ENCODE measurements around the gene JTB.
"Not testable (repeated sequence)": the region's sequence is repeated elsewhere in the genome, so short reads cannot be mapped to it uniquely, and the experiment has no call there.

JTB gene

DNA sequence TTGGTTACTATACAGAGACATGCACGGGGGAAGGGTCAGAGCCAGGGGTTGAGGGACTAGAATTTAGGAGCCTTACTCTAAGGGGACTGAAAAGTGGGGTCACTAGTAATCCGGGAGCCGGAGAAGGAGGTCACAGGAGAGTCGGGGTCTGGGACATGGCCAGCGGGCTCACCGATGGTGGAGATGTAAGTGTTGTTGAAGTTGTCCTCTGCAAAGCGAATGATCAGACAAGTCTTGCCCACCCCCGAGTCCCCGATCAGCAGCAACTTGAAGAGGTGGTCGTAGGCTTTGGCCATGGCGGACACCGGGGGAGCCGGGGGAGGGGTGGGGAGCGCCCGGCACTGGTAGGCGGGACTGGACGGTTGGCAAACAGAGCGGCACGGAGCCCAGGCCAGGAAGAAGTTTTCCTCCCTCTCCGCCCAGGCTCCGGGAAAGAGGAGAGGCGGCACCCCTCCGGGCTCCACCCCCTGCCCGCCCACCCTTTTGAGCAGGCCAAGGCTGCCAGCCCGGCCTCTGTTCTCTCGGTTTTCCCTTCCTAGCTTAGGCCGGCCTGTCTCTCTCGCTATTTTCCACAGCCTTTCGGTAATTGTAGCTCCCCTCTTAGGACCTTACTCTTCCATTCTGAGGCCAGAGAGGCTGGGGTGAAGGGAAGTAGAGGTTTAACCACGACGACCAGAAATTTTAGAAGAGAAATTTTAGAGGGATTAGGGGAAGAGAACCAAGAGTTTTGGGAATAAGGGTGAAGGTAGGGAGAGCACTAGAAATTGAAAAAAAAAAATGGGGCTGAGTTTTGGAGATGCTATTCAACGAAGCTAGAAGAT is 8.7 kb upstream of the JTB start, which contains the start of gene RAB13:
Gene RAB13 (minus strand): TSS at position 399 of the 821 bp plus-strand sequence. CDS start 103 bp downstream, at position 296.
- Mint-ChIP-seq H3K4me1 (peaks cover 52% of the 10 kb centered on the region), H3K9me3 (no peaks in the 10 kb centered on the region), H3K36me3 (peaks cover 8% of the 10 kb centered on the region), H3K4me3 (peak within 1 kb of the TSS; percentile 78), H3K27me3 (no peaks in the 10 kb centered on the region), H3K27ac (peak within 1 kb of the TSS; percentile 72)
- ATAC-seq: peak; percentile 18

DNA sequence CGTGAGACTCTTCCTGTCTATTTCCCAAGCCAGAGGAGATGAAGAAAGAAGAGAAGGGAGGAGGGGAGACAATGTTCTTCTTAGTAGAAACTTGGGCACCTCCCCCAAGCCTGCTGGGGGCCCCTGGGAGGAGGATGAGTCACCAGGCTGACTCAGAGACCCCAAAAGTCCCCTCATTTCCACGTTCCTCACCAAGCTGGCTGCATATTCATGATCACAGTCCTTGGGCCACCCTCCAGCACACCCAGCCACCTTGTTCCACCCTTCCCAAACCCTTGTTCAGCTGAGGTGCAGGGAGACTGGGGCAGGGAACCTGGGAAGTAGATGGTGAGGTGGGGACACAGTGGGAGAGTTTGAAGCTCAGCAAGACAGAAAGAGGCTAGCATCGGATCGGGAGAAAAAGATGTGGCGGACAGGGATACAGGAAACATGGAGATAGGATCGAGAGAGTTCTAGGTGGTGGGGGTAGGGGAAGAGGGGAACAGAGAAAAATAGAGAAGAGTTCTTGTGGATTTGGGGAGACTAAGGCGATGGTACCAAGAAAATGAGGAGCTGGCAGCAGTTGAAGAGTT is 8.0 kb upstream of the JTB start:
- H3K27me3 Mint-ChIP-seq: no peaks in the 10 kb centered on the region
- H3K4me3 Mint-ChIP-seq: peak overlapping the region; percentile 76
- no peak for ATAC-seq
- H3K36me3 Mint-ChIP-seq: peaks cover 1% of the 10 kb centered on the region
- H3K9me3 Mint-ChIP-seq: no peaks in the 10 kb centered on the region
- peaks cover 49% of the 10 kb centered on the region for H3K4me1 Mint-ChIP-seq
- peak overlapping the region; percentile 72 for H3K27ac Mint-ChIP-seq

DNA sequence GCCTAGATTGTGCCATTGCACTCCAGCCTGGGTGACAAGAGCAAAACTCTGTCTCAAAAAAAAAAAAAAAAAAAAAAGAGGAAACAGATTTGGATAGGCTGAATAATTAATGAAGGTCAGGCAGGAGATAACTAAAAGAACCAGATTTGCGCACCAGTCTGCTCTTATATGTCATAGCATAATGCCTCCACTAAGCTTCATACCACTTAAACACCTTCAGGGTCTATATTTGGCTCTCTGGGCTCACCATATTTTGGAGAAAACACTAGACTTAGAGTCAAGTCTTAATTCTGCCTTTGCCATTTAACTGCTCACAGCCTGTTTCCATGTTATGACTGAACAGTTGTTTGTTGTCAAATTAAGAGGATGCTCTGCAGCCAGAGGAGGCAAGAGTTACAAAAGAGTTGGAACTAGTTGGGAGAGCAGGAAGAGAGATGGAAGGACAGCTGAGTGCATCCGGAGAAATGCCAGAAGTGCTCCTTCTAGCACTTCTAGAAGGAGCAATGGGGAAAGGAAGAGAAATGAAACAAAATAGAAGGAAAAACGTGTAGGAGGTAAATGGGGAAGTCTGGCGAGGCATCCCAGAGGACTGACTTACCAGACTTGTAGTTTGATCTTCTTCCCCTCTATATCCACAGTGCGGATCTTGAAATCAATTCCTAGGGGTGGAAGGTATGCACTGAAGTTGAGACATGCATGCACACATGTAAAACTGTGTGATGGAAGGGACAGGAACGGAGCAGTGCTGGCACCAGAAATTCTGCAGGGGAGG is 6.8 kb upstream of the JTB start:
- no peak overlapping the region for H3K4me3 Mint-ChIP-seq
- no peaks in the 10 kb centered on the region for H3K36me3 Mint-ChIP-seq
- no peak for ATAC-seq
- no peaks in the 10 kb centered on the region for H3K27me3 Mint-ChIP-seq
- peak overlapping the region; percentile 10 for H3K27ac Mint-ChIP-seq
- peaks cover 40% of the 10 kb centered on the region for H3K4me1 Mint-ChIP-seq
- no peaks in the 10 kb centered on the region for H3K9me3 Mint-ChIP-seq

DNA sequence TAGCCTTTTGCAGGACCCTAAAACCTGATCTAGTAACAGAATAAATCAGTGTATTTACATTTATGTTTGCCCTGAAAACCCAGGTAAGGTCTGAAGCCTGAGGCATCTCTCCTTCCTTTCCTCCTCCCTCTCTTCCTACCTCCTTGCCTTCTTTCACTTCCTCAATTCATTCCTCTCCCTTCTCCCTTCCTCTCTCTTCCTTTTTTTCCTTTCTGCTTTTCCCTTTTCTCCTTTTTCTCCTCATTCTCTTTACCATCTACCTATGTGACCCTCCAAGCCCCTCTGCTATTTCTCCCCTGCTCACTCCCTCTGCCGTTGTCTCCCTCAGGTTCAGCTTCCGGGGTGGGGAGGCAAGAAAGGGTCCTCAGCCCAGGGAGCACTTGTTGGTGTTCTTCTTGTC is 4.3 kb upstream of the JTB start:
- H3K27me3 Mint-ChIP-seq, H3K36me3 Mint-ChIP-seq, ATAC-seq, H3K9me3 Mint-ChIP-seq, H3K27ac Mint-ChIP-seq, H3K4me3 Mint-ChIP-seq: not testable (repeated sequence)
- H3K4me1 Mint-ChIP-seq: peaks cover 49% of the 10 kb centered on the region

DNA sequence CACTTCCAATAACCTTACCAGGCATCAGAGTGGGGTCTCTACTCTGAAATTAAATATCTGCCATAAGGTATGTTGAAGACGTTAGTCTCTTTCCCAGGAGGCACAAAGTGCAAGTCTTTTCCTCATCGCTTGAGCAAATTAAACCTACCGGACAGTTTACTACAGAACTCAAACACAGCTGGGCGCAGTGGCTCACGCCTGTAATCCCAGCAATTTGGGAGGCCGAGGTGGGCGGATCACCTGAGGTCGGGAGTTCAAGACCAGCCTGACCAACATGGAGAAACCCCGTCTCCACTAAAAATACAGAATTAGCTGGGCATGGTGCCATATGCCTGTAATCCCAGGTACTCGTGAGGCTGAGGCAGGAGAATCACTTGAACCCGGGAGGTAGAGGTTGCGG is 1.6 kb upstream of the JTB start:
- ATAC-seq, H3K27me3 Mint-ChIP-seq, H3K9me3 Mint-ChIP-seq: not testable (repeated sequence)
- Mint-ChIP-seq H3K36me3 (peaks cover 31% of the 10 kb centered on the region), H3K4me3 (peak overlapping the region; percentile 56), H3K4me1 (peaks cover 39% of the 10 kb centered on the region), H3K27ac (peak overlapping the region; percentile 94)

DNA sequence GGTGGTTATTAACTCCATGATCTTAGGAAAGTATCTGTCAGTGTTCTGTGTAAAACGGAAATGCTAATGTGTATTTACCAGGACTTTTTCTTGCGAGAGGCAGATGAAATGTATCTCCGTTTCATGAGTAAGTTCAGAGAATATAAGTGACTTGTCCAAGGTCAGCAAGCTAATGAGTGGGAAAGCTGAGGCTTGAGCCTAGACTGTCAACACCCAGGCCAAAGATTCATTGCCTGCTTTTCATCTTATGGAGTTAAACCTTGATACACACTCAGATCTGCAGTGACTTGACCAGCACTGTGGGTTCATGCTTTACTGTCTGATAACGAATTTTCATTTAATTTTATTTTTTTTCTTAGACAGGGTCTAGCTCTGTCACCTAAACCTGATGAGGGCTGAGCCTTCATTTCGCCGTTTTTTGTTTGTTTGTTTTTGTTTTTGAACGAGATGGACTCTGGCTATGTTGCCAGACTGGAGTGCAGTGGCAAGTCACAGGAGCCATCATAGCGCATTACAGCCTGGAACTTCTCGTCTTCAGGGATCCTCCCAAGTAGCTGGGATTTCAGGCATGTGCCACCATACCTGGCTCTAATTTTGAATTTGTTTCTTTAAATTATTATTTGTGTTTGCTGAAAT is 918 bp upstream of the JTB start:
- peak overlapping the region; percentile 94 for H3K27ac Mint-ChIP-seq
- H3K36me3 Mint-ChIP-seq: peaks cover 36% of the 10 kb centered on the region
- no peaks in the 10 kb centered on the region for H3K27me3 Mint-ChIP-seq
- peaks cover 38% of the 10 kb centered on the region for H3K4me1 Mint-ChIP-seq
- ATAC-seq: no peak
- peak overlapping the region; percentile 95 for H3K4me3 Mint-ChIP-seq
- no peaks in the 10 kb centered on the region for H3K9me3 Mint-ChIP-seq

DNA sequence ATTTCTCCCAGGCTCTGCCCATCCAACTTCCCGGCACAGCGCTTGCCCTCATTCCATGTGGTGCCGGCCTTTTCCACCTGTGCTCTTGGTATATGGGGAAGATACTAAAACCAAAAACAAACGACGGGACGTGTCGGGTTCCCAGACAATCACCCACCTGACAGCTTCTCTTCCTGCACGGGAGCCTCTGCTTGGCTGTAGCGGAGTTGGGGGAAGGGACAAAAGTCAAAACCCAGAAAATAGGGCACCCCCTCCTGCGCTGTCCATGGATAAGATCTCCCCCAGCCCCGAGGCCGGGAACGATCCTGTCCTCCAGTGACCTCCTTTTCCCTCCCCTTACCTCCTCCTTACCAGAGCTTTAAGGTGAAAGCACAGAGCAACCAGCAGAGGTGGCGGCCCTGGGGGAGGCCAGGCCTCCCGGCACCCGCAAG is 640 bp downstream of the JTB start:
- Mint-ChIP-seq H3K27ac (peak overlapping the region; percentile 94), H3K4me1 (peaks cover 45% of the 10 kb centered on the region), H3K4me3 (peak overlapping the region; percentile 95), H3K9me3 (no peaks in the 10 kb centered on the region), H3K36me3 (peaks cover 40% of the 10 kb centered on the region), H3K27me3 (no peaks in the 10 kb centered on the region)
- no peak for ATAC-seq

DNA sequence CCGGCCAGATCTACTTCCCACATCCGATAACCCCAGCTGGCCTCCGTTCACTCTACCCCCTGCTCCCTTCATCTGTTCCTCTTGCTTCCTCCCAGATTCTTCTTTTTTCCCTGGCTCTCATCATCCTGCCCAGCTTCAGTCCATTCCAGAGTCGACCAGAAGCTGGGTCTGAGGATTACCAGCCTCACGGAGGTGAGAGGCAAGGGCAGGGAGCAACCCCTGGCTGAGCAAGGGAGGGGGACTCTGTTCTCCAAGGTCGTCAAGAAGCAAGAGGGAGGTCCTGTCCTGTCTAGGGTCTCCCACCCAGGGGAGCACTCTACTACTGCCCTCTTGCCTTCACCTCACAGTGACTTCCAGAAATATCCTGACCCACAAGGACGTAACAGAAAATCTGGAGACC is 3.9 kb downstream of the JTB start:
- peaks cover 45% of the 10 kb centered on the region for H3K4me1 Mint-ChIP-seq
- H3K9me3 Mint-ChIP-seq: no peaks in the 10 kb centered on the region
- H3K27ac Mint-ChIP-seq: no peak overlapping the region
- no peak for ATAC-seq
- no peaks in the 10 kb centered on the region for H3K27me3 Mint-ChIP-seq
- no peak overlapping the region for H3K4me3 Mint-ChIP-seq
- H3K36me3 Mint-ChIP-seq: peaks cover 40% of the 10 kb centered on the region

DNA sequence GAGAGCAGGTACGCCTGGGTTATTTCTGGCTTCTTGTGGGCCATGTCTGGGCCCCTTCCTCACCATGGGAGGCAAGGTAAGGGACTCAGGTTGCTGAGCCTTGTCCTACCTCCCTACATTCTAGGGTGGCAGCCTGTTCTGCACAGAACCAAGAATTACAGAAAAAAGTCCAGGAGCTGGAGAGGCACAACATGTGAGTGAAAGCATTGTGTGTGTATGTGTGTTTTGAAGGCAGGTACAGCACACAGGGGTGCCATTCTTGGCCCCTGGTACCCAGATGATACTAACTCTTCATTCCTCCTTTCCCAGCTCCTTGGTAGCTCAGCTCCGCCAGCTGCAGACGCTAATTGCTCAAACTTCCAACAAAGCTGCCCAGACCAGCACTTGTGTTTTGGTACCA is 4.4 kb downstream of the JTB start:
- H3K27me3 Mint-ChIP-seq: no peaks in the 10 kb centered on the region
- H3K4me3 Mint-ChIP-seq: no peak overlapping the region
- no peak overlapping the region for H3K27ac Mint-ChIP-seq
- H3K4me1 Mint-ChIP-seq: peaks cover 45% of the 10 kb centered on the region
- no peaks in the 10 kb centered on the region for H3K9me3 Mint-ChIP-seq
- H3K36me3 Mint-ChIP-seq: peaks cover 40% of the 10 kb centered on the region
- no peak for ATAC-seq

DNA sequence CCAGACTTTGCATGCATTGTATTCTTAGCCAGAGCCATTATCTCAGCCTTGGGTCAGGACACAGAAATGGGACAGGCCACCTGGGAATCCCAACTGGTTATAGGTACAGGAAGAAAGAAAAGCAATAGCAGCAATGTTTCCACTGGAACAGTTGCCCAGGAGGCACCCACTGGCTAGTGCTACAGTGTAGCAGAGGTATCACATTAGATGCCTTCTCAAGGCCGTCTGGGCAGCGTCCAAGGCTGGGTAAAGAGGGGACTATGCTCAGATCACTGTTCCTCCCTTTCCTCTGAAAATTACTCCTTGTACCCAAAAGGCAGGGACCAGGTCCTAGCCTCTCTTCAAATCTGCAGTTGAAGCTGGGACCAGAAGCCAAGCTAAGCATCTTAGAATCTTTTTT is 7.1 kb downstream of the JTB start:
- no peaks in the 10 kb centered on the region for H3K9me3 Mint-ChIP-seq
- H3K4me1 Mint-ChIP-seq: peaks cover 47% of the 10 kb centered on the region
- no peak overlapping the region for H3K4me3 Mint-ChIP-seq
- no peak for ATAC-seq
- H3K27ac Mint-ChIP-seq: no peak overlapping the region
- no peaks in the 10 kb centered on the region for H3K27me3 Mint-ChIP-seq
- H3K36me3 Mint-ChIP-seq: peaks cover 22% of the 10 kb centered on the region

DNA sequence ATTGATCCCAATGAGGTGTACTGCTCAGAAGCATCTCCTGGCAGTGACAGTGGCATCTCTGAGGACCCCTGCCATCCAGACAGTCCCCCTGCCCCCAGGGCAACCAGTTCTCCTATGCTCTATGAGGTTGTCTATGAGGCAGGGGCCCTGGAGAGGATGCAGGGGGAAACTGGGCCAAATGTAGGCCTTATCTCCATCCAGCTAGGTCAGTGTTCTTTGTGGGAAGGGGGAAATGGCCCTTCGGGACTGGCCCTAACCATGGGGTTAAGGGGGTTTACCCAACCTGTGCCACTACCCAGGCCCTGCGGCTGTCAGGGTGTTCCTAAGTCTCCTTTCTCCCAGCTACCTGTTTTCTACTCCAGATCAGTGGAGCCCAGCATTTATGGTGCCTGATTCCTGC is 8.5 kb downstream of the JTB start:
- Mint-ChIP-seq H3K4me1 (peaks cover 55% of the 10 kb centered on the region), H3K4me3 (peak overlapping the region; percentile 32), H3K36me3 (peaks cover 8% of the 10 kb centered on the region), H3K9me3 (no peaks in the 10 kb centered on the region), H3K27ac (peak overlapping the region; percentile 99), H3K27me3 (no peaks in the 10 kb centered on the region)
- no peak for ATAC-seq

DNA sequence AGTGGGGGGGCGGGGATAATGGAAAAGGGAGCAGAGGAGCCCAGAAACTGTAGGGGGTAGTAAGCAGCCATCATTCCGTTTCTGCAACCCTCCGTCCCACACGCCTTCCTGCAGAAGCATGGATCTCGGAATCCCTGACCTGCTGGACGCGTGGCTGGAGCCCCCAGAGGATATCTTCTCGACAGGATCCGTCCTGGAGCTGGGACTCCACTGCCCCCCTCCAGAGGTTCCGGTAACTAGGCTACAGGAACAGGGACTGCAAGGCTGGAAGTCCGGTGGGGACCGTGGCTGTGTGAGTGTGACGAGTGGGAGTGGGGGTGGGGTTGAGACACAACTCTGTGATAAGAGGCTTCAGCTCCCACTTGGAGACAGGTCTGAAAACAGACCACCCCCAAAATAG is 9.1 kb downstream of the JTB start:
- Mint-ChIP-seq H3K4me1 (peaks cover 59% of the 10 kb centered on the region), H3K27ac (peak overlapping the region; percentile 99)

DNA sequence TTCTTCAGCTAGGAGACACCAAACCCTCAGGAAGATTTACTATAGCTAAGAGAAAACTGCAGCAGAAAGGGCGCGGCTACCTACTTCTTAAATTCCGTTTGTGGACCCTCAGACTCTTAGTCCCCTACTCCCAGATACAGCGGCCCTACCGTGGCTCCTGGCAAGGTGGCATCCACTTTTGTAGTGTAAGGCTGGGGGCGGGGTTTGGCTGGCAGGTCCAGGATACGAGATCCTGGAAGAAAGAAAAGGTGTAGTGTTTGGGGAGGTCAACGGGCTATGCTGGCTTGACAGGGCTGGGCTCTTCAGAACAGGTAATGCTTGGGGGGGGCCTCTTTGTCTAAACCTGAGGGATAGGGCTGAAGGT is 9.5 kb downstream of the JTB start:
- Mint-ChIP-seq H3K36me3 (peaks cover under 1% of the 10 kb centered on the region), H3K27ac (peak overlapping the region; percentile 99), H3K4me1 (peaks cover 59% of the 10 kb centered on the region), H3K9me3 (no peaks in the 10 kb centered on the region), H3K27me3 (no peaks in the 10 kb centered on the region), H3K4me3 (peak overlapping the region; percentile 100)
- no peak for ATAC-seq

More for the DNA sequence above, 9.1 kb downstream of the JTB start:
- Mint-ChIP-seq H3K36me3 (peaks cover 4% of the 10 kb centered on the region), H3K4me3 (peak overlapping the region; percentile 100), H3K27me3 (no peaks in the 10 kb centered on the region), H3K9me3 (no peaks in the 10 kb centered on the region)
- ATAC-seq: no peak

DNA sequence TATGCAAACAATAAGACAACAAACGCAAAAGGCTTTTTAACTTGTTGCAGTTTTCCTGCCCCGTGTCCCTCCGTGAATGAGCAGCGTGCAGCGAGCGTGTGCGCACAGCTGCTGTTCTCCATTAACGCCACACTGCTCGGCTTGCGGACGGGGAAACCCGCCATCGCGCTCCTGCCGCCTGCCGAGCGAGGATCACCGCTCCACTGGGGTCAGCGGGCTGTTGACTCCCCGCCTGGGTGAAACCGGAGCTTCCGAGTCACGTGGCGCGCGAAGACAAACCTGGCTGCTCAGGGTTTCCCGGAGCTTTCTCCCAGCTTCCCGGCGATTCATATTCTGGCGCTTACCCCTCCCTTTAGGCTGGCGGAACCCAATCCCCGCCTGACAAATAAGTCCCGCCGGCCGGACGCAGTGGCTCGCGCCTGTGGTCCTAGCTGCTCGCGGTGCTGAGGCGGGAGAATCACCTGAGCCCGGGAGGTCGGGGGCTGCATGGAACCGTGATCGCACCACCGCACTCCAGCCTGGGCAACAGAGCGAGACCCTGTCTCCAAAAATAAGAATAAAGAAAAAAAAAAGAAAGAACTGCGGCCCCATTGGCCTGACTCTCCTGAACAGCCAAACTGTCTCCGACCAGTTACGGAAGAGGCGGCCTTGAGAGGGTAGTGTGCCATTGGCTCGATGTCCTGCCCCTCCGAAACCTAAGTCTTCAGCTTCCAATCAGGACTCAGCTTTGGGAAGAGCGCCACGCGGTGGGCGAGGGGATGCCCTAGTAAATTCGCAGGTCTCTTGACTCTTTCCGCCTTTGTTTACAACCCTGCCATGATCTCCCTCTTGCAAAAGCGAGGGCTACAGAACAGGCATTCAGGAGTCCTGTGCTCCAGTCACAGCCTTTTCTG is 10.1 kb downstream of the JTB start, which contains the start of gene CREB3L4:
Gene CREB3L4 (plus strand): TSS at position 796 of the 893 bp plus-strand sequence. CDS start 624 bp downstream, outside the sequence.
- Mint-ChIP-seq H3K9me3 (no peaks in the 10 kb centered on the region), H3K36me3 (peaks cover 2% of the 10 kb centered on the region), H3K4me3 (peak within 1 kb of the TSS; percentile 100), H3K27me3 (no peaks in the 10 kb centered on the region), H3K4me1 (peaks cover 60% of the 10 kb centered on the region), H3K27ac (peak within 1 kb of the TSS; percentile 99)
- ATAC-seq: peak; percentile 95

All from stimulated activated memory B cell treated with anti-CD40 and anti-IgM and Interleukin-4, amounts not matched to agents 10 μg/mL and 1 μg/mL and 100 μg/mL, for 72 hours (primary cell).